OCI-LY1 (cell line): Measurements from ENCODE around the gene TCERG1L.

ENCODE experiments used
- H2AFZ ChIP-seq: fragments of 200-600 bp; sonication (generic), shearing (Covaris generic); 2 replicates; pipeline ENCODE4 v1.6.0; 2014; ENCODE audit warnings: antibody characterized with exemption, mild to moderate bottlenecking, low read length
- H3F3A ChIP-seq: fragments of 200-600 bp; sonication (generic), shearing (Covaris generic); 2 replicates; pipeline ENCODE4 v1.6.0; 2014; ENCODE audit warnings: mild to moderate bottlenecking, antibody characterized with exemption, low read length, moderate library complexity; ENCODE audit not compliant: insufficient read depth
- H3K27ac ChIP-seq: fragments of 200-600 bp; sonication (generic); 2 replicates; pipeline ENCODE4 v1.5.1; 2014; ENCODE audit warnings: low read length, mixed run types, mild to moderate bottlenecking, low read depth; ENCODE audit not compliant: poor library complexity, severe bottlenecking
- H3K27me3 ChIP-seq: fragments of 200-600 bp; sonication (generic); 2 replicates; pipeline ENCODE4 v1.6.0; 2014; ENCODE audit warnings: antibody characterized with exemption, mild to moderate bottlenecking, low read length, moderate library complexity; ENCODE audit not compliant: insufficient read depth
- H3K36me3 ChIP-seq: fragments of 200-600 bp; sonication (generic); 2 replicates; pipeline ENCODE4 v1.6.1; 2014; ENCODE audit warnings: mild to moderate bottlenecking, antibody characterized with exemption, low read length, moderate library complexity, mixed read lengths; ENCODE audit not compliant: insufficient read depth
- H3K4me1 ChIP-seq: fragments of 200-600 bp; sonication (generic); 2 replicates; pipeline ENCODE4 v1.5.1; 2014; ENCODE audit warnings: mild to moderate bottlenecking, low read length, moderate library complexity; ENCODE audit not compliant: insufficient read depth, severe bottlenecking
- H3K4me2 ChIP-seq: fragments of 200-600 bp; sonication (generic), shearing (Covaris generic); 2 replicates; pipeline ENCODE4 v1.6.1; 2014; ENCODE audit warnings: low read length
- H3K4me3 ChIP-seq: fragments of 200-600 bp; sonication (generic); 2 replicates; pipeline ENCODE4 v1.5.1; 2014; ENCODE audit warnings: low read length, low read depth, mild to moderate bottlenecking, mixed read lengths; ENCODE audit not compliant: poor library complexity, severe bottlenecking
- H3K79me2 ChIP-seq: fragments of 200-600 bp; shearing (Covaris generic); 2 replicates; pipeline ENCODE4 v1.6.1; 2016; ENCODE audit warnings: mixed run types, low read length, mixed read lengths; ENCODE audit not compliant: insufficient read depth
- H3K9ac ChIP-seq: fragments of 200-600 bp; sonication (generic), shearing (Covaris generic); 2 replicates; pipeline ENCODE4 v1.6.1; 2014; ENCODE audit warnings: mild to moderate bottlenecking, low read length, mixed read lengths
- H3K9me2 ChIP-seq: fragments of 200-600 bp; sonication (generic), shearing (Covaris generic); 2 replicates; pipeline ENCODE4 v1.6.1; 2014; ENCODE audit warnings: low read depth, mild to moderate bottlenecking, low read length, mixed read lengths
- H3K9me3 ChIP-seq: fragments of 200-600 bp; shearing (Covaris generic); 2 replicates; pipeline ENCODE4 v1.6.1; 2014; ENCODE audit warnings: low read length, mixed read lengths
- H4K20me1 ChIP-seq: fragments of 200-600 bp; sonication (generic), shearing (Covaris generic); 2 replicates; pipeline ENCODE4 v1.6.0; 2016; ENCODE audit warnings: mild to moderate bottlenecking, low read length; ENCODE audit not compliant: insufficient read depth
- EZH2 ChIP-seq: fragments of 200-600 bp; sonication (generic), shearing (Covaris generic); IDR thresholded peaks from 2 replicates; pipeline ENCODE4 v1.8.0; 2017; ENCODE audit warnings: borderline replicate concordance, mixed run types, mild to moderate bottlenecking, antibody characterized with exemption, low read length, moderate library complexity, mixed read lengths
- TF ChIP-seq, protein P1 (sequence below): fragments of 200-600 bp; sonication (generic), shearing (Covaris generic); IDR thresholded peaks from 2 replicates; pipeline ENCODE4 v1.5.1; 2017; ENCODE audit warnings: mild to moderate bottlenecking, antibody characterized with exemption, low read length, moderate library complexity, mixed read lengths

Gene TCERG1L

DNA sequence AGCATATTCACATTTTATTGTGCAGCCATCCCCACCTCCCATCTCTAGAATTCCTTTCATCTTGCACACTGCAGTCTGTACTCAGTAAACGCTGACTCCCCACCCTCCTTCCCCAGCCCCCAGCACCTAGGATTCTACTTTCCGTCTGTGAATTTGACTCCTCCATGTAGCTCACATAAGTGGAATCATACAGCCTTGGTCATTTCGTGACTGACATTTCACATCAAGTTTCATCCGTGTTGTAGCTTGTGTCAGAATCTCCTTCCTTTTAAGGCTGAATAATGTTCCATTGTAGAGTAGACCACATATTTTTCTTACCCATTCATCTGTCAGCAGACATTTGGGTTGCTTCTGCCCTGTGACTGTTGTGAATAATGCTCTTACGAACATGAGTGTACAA lies 26.2 kb upstream of the TCERG1L start:
- Histone ChIP-seq H3F3A (no peaks in the 10 kb centered on the region), H3K4me3 (no peak overlapping the region), H4K20me1 (no peaks in the 10 kb centered on the region), H3K9me2 (no peaks in the 10 kb centered on the region), H3K4me1 (no peaks in the 10 kb centered on the region), H3K9me3 (no peaks in the 10 kb centered on the region), H3K9ac (no peak overlapping the region), H3K27me3 (no peaks in the 10 kb centered on the region), H3K36me3 (no peaks in the 10 kb centered on the region), H2AFZ (no peak overlapping the region), H3K27ac (no peak overlapping the region), H3K4me2 (no peak overlapping the region), H3K79me2 (no peaks in the 10 kb centered on the region)
- TF ChIP-seq, protein P1, sequence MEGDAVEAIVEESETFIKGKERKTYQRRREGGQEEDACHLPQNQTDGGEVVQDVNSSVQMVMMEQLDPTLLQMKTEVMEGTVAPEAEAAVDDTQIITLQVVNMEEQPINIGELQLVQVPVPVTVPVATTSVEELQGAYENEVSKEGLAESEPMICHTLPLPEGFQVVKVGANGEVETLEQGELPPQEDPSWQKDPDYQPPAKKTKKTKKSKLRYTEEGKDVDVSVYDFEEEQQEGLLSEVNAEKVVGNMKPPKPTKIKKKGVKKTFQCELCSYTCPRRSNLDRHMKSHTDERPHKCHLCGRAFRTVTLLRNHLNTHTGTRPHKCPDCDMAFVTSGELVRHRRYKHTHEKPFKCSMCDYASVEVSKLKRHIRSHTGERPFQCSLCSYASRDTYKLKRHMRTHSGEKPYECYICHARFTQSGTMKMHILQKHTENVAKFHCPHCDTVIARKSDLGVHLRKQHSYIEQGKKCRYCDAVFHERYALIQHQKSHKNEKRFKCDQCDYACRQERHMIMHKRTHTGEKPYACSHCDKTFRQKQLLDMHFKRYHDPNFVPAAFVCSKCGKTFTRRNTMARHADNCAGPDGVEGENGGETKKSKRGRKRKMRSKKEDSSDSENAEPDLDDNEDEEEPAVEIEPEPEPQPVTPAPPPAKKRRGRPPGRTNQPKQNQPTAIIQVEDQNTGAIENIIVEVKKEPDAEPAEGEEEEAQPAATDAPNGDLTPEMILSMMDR = no peak
- TF ChIP-seq EZH2 = no peak

DNA sequence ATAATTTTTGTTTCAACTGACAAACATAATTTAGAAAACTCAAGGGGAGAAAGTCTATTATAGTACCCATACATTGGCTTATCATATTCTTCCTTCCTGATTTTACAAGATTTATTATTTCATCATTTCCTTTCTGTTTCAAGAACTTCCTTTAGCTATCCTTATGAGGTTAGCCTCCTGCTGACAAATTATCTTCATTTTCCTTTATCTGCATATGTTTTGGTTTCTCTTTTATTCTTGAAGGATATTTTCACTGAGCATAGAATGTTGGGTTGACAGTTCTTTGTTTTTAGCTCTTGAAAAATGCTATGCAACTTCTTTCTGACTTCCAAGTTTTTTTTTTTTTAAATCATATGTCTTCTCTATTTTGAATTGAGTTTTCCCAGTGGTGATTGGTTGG lies 21.3 kb upstream of the TCERG1L start:
- H3K4me3 ChIP-seq = no peak overlapping the region

GRCh38 chr10:131323880-131324279 lies 12.4 kb upstream of the TCERG1L start:
- Histone ChIP-seq H4K20me1 (no peaks in the 10 kb centered on the region), H3F3A (no peaks in the 10 kb centered on the region), H3K27ac (no peak overlapping the region), H3K36me3 (no peaks in the 10 kb centered on the region), H3K9me3 (no peaks in the 10 kb centered on the region), H3K4me3 (no peak overlapping the region), H3K4me2 (no peak overlapping the region), H3K27me3 (no peaks in the 10 kb centered on the region), H3K9me2 (no peaks in the 10 kb centered on the region), H3K79me2 (no peaks in the 10 kb centered on the region), H3K9ac (no peak overlapping the region), H3K4me1 (no peaks in the 10 kb centered on the region), H2AFZ (no peak overlapping the region)
- TF ChIP-seq EZH2 = no peak
- TF ChIP-seq, protein P1 = no peak

More for the DNA sequence above, 21.3 kb upstream of the TCERG1L start:
- Histone ChIP-seq H3K27ac (no peak overlapping the region), H3K4me1 (no peaks in the 10 kb centered on the region), H3F3A (no peaks in the 10 kb centered on the region), H3K4me2 (no peak overlapping the region), H4K20me1 (no peaks in the 10 kb centered on the region), H3K36me3 (no peaks in the 10 kb centered on the region), H3K9me2 (no peaks in the 10 kb centered on the region), H3K27me3 (no peaks in the 10 kb centered on the region), H2AFZ (no peak overlapping the region), H3K79me2 (no peaks in the 10 kb centered on the region), H3K9me3 (no peaks in the 10 kb centered on the region), H3K9ac (no peak overlapping the region)
- TF ChIP-seq, protein P1 = no peak
- TF ChIP-seq EZH2 = no peak
